GM19035 (cell line): ENCODE results near the gene EVC.
"Not testable (repeated sequence)": the region's sequence is repeated elsewhere in the genome, so short reads cannot be mapped to it uniquely, and the experiment has no call there.

Experiments
- ATAC-seq: cut with Tn5 transposase; IDR thresholded peaks from one replicate; pipeline ENCODE4 v1.9.1; 2021; ENCODE audit not compliant: unreplicated experiment

The EVC gene

GRCh38 chr4:5810770-5811430, 99.9 kb downstream of the EVC start:
- no peak for ATAC-seq

- not testable (repeated sequence) for ATAC-seq
These were observed 101.1 kb downstream of the EVC start for GRCh38 chr4:5812057-5812456.

- no peak for ATAC-seq
These were observed 101.7 kb downstream of the EVC start for GRCh38 chr4:5812506-5813229.

DNA sequence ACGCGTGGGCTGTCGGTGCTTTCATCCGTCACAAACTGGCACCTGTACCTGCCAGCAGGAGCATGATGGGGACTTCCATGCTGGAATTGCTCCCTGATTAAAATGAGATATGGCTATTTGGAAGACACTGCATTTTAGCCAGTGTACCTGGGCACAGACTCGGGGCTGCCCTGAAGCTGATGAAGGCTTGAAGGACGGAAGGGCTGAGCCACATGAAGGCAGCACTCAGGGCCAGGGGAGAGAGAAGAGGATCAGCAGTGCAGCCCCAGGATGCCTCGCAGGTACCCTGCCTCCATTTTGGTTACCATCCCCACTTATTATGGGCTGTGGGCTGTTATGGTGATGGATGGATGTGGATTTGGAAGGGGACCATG, 102.9 kb downstream of the EVC start:
- ATAC-seq, result no peak

DNA sequence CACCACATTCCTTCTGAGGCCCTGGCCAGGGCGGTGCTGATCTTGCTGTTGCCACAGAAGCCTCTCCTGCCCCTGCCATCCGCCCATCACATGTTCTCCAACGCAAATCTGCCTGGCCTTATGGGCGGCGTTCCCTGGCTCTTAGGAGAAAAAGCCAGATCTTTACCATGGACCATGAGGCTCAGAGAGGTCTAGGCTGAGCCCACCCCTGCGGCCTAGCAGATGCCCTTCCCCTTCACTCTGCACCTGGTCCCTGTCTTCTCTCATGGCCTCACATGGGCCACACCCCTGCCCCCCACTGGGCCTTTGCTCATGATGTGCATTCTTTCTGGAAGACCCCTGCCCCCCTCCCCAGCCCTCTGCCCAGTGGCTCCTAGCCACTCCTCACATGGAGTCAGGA, 103.4 kb downstream of the EVC start:
- ATAC-seq, result no peak

GRCh38 chr4:5815641-5816040, 104.6 kb downstream of the EVC start:
- no peak for ATAC-seq

DNA sequence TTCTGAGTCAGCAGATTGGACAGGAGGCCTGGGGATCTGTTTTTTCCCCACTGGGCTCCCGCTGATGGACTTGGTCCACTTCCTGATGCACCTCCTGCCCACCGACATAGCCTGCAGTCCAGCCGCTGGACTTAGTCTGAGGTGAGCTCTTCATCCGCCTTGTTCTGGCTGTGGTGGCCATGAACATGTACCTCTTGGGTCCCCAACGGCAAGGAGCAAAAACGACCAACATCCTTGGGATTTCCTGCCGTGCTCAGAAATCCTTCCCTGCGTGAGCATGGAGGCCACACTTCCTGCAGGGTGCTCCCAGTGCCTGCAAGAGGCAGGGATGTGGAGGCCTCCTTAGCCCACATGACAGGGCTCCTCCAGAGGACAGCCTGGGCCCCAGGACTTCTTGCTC, 105.1 kb downstream of the EVC start:
- ATAC-seq, result no peak

- ATAC-seq, result no peak
These were observed 105.9 kb downstream of the EVC start for GRCh38 chr4:5816851-5817375.

DNA sequence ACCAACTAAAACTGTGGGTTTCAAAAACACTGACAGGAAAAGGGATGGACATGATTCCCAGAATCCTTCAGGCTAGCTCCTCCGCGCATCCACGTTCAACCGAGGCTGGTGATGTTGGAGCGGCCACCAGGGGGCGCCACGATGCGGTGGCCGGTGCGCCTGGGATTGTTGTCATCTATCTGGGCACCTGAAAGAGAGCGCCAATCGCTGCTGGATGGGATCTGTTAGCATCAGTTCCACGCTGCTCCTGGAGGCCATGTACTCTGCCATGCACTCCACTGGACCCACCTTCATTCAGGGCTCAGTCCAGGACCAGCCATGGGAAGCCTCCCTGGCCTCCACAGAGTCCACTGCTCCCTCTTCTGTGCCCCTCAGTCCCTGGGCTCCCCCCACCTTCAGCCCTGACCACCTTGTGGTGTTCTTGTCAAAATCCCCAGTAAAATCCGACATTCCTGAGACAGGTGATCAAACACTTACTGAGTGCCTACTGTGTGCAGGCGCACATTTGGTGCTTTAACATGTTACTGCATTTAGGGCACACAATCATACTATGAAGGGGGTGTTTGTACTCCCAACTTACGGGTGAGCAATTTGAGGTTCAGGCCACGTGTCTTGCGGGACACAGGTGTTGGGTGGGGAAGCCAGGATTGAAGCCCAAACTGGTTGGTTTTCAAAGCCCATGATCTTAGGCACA, 110.8 kb downstream of the EVC start:
- ATAC-seq, result no peak

DNA sequence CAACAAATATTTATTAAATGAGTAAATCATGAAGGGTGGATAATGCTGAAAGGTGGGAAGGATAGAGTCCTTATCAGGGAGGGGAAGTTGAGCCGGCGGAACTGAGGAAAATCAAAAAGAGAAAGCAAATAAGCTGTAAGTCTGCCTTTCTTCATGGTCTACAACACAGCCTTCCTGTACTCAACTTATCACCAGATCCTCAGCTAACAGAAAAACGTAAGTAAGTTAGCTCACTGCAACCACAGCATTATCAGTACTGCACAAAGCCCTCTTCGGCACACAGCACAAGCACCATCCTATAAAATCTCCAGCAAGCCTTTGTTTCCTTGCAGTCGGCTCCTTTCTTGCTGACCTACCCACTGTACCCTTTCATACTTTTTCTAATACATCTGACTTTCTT, 111.6 kb downstream of the EVC start:
- no peak for ATAC-seq

DNA sequence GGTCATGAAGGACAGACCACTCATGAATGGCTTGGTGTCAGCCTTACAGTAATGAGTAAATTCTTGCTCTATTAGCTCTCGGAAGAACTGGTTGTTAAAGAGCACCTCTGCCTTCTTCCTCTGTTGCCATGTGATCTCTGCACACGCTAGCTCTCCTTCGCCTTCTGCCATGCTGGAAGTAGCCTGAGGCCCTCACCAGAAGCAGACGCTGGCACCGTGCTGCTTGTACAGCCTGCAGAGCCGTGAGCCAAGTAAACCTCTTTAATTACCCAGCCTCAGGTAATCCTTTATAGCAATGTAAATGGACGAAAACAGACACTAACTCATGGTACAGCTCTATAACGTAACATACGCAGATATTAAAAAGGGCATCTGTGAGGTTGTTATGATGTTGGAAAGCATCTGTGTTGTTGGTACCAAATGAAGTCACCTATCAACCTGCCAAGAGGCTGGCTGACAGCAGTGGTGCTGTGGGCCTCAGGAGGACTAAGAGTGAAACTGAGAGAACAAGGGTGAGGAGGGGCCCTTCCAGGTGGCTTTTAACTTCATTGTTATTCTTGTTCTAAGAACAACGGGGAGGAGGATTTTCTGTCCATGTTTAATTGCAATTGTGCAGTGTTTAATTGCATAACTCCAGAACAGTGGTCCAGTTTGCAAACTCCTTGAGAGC, 112.7 kb downstream of the EVC start:
- peak; percentile 47 for ATAC-seq

- no peak for ATAC-seq
These were observed 113.2 kb downstream of the EVC start for GRCh38 chr4:5824227-5824626.

GRCh38 chr4:5824635-5825034, 113.6 kb downstream of the EVC start:
- no peak for ATAC-seq

DNA sequence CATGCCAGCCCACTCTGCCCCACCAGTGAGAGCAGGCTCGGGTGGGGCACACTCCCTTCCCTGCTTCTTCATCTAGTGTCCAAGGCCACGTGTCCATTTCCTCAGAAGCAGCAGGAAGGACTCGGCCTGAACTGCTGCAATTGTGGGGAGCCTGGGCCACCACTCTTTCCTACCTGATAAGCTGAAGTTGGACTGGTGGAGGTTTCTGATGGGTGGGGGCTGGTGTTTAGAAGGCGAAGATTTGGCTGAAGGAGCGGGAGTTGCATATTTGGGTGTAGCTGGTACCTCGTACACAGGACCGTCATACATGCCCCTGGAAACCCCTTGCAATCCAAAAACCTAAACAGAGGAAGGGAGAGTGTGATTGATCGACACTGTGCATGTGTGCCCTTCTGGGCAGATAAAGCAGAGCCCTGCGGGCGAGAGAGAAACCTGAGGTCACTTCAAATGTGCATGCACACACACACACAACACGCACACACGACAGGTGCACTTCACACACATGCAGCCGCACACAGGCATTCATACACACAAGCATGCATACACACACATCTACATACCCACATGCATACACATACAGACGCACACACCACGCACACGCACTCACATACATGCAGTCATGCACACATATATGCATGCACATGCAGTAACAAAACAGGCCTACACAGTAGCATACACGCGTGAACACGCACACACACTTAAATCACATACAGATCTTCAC, 114.5 kb downstream of the EVC start:
- ATAC-seq, result no peak

GRCh38 chr4:5826437-5827107, 115.6 kb downstream of the EVC start:
- no peak for ATAC-seq

GRCh38 chr4:5827108-5828004, 116.4 kb downstream of the EVC start:
- ATAC-seq, result no peak

GRCh38 chr4:5828005-5828391, 117.0 kb downstream of the EVC start:
- no peak for ATAC-seq

- no peak for ATAC-seq
These were observed 125.9 kb downstream of the EVC start for GRCh38 chr4:5836943-5837342.

DNA sequence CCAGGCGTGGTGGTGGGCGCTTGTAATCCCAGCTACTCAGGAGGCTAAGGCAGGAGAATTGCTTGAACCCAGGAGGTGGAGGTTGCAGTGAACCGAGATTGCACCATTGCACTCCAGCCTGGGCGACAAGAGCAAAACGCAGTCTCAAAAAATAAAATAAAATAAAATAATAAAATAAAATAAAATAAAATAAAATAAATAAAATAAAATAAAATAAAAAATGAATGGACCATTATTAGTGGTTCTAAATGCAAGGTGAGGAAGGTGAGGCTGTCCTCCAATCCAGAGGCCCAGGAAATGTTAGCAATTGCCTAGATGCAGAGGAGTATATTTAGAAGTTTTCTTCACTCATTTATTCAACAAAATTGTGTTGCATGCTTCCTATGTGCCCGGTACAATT, 126.5 kb downstream of the EVC start:
- not testable (repeated sequence) for ATAC-seq
